Measurements from ENCODE around the gene TMEM203. TPM values are rescaled to one million over a fixed set of nuclear protein-coding genes. Genes with fewer than 3 reads are reported as not detected.

The TMEM203 gene, protein sequence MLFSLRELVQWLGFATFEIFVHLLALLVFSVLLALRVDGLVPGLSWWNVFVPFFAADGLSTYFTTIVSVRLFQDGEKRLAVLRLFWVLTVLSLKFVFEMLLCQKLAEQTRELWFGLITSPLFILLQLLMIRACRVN
- 40.6 TPM for total RNA-seq
- long read RNA-seq, transcript TMEM203-201 (1 exons, 1,557 nt), result major isoform, 102 of 102 reads
- long read RNA-seq, partial matches to known transcripts, result 0 of 102 reads
- long read RNA-seq, other reads (novel, unspliced or antisense), result 0 of 102 reads

DNA sequence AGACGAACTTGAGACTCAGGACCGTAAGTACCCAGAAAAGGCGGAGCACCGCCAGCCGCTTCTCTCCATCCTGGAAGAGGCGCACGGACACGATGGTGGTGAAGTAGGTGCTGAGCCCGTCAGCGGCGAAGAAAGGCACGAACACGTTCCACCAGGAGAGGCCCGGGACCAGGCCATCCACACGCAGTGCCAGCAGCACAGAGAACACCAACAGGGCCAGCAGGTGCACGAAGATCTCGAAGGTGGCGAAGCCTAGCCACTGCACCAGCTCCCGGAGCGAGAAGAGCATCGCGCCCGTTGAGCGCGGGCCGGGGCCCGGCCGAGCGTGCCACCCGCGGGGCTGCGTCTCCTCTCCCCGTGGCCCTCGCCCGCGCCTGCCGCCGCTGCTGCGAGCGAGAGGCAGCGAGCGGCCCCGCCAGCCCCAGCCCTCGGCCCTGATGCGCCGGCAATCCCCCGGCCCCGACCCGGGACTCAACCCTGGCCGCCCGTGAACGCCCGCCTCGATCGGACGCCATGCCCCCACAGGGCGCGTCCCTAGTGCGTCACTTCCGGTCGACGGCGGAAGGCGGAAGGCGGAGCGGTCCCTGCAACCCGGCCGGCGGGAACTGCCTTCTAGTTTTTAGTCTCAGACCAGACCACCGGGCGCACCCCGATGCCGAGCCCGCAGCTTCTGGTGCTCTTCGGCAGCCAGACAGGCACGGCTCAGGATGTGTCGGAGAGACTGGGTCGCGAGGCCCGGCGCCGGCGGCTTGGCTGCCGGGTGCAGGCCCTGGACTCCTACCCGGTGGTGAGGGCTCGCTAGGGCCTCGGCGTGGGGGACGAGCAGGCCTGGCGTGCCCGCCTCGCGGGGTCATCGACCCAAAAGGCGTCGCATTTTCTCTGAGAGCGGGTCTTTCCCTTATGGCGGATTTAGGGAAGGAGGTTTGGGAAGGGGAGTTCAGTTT, at the start of gene TMEM203, which contains the start of gene NDOR1:
Gene TMEM203 (minus strand): TSS at position 523 of the 944 bp plus-strand sequence. CDS start 234 bp downstream, at position 289.
Gene NDOR1 (plus strand): TSS at position 575 of the 944 bp plus-strand sequence. CDS start 78 bp downstream, at position 653.
- intact Hi-C loops (cut with DNase I), result loop anchor here (2.0 kb wide), 1 partner anchor 17 kb away; the partner anchor contains the start of genes ANAPC2 and SSNA1

DNA sequence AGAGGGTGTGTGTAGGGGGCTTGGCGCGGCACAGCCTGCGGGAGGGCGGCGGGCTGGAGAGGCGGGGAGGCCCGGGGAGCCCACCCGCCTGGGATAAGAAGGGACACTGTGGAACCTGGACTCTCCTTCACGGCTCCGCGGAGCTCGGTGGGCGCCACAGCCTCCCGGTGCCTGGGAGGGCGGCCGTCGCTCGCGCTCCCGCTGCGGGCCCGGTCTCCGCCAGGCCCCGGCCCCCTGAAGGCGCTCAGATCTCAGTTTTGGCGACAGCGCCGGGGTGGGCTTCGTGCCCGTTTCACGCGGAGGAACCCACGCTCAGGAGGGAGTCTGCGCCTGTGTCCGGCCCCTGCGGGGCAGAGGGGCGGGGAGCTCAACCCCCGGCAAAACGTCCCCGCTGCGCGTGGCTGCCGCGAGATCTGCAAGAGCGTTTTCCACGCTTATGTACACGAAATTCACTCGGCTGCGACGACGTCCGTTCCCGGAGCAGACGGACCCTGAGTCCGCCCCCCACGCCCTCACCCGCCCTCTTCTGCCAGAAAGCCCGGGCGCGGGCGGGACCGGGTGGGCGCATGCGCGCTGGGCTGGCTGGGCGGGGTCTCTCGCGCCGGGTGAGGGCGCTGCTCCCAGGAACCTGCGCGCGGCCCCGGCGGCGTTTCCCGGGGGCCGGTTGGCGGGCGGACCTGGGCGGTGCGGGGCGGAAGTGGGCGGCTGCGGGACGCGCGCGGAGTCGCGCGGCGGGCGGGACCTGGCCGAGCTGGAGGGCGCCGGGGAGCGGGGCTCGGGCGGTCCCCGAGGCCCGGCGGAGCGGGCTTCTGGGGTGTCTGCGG, 49.4 kb upstream of the TMEM203 start, which contains the start of gene NELFB:
Gene NELFB (plus strand): TSS at position 704 of the 824 bp plus-strand sequence.
- intact Hi-C loops (cut with DNase I), result loop anchor here (1.0 to 2.0 kb wide), 2 partner anchors 14 to 32 kb away; partner anchors contain the start of gene TUBB4B
- peak; percentile 98 for DNase-seq (ENCODE audit: low spot score)

More for the DNA sequence above, at the start of gene TMEM203, which contains the start of gene NDOR1:
- peak; percentile 97 for DNase-seq (ENCODE audit: low spot score)

DNA sequence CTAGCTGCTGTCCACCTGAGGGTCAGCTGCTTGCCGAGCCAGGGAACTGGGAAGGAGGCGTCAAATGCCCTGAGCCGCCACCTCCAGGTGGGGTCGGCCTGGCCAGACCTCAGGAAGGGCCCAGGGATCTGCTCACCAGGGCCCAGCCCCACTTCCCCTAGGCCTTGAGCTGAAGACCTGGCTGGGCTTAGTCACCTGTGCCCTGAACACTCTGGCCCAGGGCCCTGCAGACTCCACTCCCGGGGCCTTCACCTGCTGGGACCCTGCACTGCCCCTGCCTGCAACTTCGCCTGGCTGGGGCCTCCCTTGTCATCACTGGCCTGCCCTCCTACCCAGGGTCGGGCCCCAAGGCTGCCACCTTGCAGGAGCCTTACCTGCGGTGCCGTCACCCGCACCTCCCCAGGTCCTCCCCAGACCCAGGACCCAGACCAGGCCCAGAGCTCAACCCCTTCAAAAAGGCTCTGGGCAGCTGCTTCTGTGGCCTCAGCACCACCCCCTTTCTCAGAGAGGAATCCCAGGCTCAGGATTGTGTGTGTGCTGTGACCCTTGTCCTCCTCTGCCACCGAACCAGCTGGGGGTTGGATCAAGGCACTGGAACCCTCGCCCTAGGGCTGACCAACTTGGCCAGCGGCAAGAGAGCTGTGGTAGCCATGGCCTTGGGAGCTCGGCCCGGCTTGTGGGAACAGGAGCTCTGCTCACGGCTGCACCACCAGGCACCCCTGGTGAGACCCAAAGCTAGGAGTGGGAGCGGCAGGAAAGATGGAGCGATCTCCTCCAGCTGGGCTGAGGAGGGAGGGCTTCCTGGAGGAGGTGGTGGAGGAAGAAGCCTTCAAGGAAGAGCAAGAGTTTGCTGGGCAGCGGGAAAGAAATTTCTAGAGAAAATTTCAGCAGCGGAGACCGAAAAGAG, 48.5 kb upstream of the TMEM203 start:
- no peak for DNase-seq (ENCODE audit: low spot score)
- intact Hi-C loops (cut with DNase I), result loop anchor here (2.0 kb wide), 1 partner anchor 13 kb away; the partner anchor contains the start of gene TUBB4B

DNA sequence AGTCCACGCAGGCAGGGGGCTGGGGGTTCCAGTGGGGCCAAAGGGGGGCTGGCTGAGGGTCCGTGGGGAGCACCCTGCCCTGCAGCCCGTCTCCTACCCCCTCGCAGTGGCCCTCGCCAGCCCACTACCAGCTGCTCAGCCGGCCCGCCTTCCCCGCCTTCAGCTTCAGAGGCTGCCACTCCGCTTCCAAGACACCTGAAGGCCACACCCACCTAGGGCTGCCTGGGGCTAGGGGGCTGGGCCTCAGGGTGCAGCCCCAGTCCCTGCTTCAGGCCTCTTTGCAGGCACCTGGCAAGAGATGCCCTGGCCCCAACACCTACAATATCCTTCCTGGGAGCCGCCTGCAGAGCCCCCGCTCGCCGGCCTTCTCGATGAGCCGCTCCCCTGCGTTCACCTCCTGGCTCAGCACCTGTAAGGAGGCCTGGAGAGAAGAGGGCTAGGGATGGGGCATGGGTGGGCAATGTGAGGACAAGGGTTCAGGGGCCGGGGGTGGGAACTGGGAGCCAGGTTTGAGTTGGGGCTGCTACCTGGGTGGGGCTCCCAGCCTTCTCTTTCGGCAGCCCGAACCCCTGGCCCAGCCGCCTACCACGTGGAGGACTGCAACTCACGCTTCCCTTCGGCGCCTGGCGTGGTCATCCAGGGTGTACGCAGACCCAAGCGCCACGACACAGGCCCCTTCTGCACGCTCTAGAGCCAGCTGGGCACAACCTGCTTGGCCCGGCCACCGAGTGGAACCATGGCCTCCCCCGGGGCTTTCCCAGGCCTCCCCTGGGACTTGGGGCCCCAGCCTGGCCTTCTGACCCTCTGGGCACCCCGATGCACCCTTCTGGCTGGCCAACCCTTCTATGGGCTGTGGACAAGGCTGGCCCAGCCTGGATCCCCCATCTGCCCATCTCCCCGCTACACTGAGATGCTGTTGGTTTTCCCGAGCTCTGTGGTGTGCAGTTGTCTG, 47.4 kb upstream of the TMEM203 start:
- intact Hi-C loops (cut with DNase I), result no loop called here
- DNase-seq (ENCODE audit: low spot score), result no peak

DNA sequence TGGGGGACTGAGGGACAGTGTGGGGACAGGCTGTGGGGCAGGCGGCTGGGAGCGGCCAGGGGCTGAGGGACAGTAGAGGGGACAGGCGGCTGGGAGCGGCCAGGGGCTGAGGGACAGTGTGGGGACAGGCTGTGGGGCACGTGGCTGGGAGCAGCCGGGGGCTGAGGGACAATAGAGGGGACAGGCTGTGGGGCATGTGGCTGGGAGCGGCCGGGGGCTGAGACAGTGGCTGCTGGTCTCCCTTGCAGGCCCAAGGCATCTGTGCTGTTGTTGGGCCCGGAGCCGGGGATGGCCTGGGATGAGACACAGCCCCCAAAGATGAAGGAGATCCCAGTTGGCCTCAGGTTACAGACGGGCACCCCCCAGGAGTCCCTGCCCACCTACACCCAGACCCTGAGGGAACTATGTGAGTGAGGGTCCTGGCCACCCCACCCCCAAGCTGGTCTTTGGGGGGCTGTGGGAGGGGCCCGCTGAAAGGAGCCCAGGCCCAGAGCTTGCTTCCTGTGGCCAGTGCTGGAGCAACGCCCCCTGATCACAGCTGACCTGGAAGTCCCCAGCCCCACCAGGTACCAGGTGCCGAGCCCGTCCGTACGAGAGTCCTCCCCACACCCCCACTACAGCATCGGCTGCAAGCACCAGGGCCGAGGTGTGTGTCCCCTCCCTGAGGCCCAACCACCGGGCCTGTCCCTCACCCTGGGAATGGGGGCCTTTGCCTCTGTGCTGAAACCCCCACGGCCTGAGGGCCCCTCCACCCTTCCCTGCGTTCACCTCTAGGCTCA, 46.2 kb upstream of the TMEM203 start:
- intact Hi-C loops (cut with DNase I), result no loop called here
- no peak for DNase-seq (ENCODE audit: low spot score)

DNA sequence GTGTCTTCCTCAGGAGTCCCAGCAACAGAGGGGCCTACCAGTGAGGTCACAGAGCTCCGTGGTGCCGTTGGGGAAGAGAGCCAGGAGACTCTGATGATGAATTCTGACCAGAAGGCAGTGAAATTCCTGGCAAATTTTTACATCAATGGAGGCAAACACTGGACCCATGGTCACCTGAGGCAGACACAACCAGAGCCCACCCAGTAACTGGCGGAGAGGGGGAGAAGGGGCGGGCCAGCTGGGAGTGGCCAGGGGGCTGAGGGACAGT, 45.7 kb upstream of the TMEM203 start, which contains the start of gene STPG3:
Gene STPG3 (plus strand): TSS at position 93 of the 268 bp plus-strand sequence. CDS start 1 bp downstream, at position 94.
- intact Hi-C loops (cut with DNase I), result no loop called here
- no peak for DNase-seq (ENCODE audit: low spot score)

DNA sequence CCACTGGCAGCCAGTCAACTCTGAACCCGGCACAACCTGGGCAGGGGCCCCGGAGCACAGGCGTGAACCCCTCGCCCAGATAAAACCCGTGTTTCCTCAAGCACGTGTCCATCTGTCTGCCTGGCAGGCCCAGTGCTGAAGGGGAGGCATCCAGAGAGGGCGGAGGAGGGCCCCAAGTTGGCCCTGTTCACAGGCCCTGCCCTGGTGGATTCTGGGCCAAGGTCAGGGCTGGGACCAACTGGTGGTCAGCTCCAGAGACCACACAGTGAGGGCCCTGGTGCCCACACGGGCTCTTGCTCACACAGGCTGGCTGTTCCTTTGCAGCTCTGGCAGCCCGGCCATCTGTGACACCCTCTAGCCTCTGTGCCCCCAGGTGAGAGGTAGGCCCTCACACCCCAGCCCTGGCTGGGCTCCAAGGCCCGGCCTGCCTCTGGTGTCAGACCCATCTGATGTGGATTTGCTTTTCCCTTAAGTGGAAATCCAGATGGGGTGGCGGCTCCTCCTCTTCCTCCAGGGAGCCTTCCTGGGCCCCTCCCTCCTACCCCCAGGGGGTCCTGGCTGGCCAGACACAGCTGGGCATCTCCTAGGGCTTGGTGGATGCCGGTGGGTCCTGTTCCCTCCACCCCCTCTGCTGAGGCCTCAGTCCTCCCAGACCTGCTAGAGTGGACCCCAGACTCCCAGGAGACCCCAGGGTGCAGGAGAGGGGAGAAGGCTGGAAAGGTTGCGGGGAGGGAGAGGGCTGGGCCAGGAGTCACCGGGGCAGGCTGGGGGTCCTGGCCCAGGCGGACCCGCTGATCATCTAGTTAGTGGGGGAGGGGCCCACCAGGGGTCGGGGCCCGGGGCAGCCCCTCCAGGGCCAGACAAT, 45.1 kb upstream of the TMEM203 start:
- intact Hi-C loops (cut with DNase I), result no loop called here
- DNase-seq (ENCODE audit: low spot score), result no peak

DNA sequence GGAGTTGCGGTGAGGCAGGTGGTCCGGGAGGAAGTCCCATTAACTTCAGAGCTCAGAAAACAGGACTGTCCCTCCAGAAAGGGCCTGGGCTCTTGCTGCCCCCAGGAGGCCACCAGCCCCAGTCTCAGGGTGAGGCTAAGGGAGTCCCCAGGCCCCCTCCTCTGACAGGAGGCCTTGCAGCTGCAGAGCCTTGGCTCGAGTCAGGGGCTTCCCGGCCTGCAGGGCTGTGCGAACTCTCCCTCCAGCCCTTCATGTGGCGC, 42.4 kb upstream of the TMEM203 start:
- intact Hi-C loops (cut with DNase I), result no loop called here
- DNase-seq (ENCODE audit: low spot score), result no peak

DNA sequence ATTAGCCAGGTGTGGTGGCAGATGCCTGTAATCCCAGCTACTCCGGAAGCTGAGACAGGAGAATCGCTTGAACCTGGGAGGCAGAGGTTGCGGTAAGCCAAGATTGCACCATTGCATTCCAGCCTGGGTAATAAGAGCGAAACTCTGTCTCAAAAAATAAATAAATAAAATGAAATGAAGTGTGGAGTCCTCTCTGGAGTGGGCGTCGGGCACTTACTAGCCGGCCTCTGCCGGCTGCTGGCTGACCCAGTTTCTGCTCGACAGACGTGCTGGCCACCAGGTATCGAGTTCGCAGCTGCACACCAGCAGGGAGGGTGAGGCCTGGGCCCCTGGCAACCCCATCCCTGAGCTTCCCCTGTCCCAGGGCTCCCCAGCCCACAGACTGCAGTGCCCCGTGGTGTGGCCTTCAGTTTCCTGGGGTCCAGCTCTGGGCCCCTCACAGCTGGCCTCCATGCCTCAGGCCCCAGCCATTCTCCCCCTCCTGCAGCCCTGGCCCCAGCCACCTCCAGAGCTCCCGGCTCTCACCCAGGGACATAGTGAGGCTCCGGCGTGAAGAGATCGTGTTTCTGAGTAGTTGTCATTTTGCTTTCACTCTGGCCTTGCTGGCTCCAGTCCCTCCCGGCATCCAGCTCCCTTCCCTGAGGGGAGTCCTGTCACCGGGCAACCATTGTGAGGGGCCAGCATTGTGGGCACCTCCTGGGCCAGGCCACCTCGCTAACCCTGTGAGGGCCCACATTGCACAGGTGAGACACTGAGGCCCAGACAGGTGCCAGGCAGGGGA, 41.9 kb upstream of the TMEM203 start:
- no peak for DNase-seq (ENCODE audit: low spot score)
- intact Hi-C loops (cut with DNase I), result no loop called here

DNA sequence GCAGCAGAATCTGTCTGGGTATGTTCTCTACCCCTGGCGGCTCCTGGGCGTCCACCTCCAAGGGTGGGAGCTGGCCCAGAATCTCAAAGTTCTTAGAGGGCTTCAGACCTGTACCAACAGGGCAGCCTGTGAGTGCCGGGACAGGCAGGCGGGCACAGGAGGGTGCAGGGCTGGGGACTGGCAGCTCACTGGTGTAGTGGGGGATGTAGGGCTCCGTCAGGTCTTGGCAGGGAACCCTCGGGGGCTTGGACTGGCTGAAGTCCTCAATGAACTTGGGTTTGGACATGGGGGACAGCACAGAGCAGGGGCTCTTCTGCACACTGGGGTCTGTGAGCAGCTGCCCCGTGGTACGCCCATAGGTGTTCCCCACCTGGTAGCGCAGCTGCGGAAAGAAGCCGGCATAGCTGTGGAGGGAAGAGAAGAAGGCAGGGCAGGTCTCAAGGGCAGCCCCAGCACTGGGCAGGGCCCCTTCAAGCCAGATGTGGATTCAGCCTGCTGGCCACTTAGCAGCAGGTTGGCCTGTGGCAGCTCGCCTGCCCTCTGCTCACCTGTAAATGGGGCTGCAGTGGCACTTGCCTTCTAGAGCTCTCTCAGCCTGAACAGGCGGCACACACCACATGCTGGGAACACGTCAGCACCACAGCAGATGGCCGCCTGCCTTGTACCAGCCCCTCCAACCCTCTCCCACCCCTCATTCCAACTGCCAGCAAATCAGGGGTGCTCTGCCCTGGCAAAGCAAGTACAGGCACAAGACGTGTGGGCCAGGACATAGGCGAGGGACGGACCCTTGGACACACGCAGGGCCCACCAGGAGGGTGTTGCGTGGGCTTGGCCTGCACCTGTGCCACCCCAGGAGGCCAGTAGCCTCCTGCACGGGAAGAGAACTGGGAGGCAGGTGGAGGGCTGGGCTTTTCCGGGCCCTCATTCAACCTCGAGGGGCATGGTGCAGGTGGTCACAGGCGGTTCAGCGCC, 40.3 kb upstream of the TMEM203 start:
- no peak for DNase-seq (ENCODE audit: low spot score)
- intact Hi-C loops (cut with DNase I), result no loop called here

DNA sequence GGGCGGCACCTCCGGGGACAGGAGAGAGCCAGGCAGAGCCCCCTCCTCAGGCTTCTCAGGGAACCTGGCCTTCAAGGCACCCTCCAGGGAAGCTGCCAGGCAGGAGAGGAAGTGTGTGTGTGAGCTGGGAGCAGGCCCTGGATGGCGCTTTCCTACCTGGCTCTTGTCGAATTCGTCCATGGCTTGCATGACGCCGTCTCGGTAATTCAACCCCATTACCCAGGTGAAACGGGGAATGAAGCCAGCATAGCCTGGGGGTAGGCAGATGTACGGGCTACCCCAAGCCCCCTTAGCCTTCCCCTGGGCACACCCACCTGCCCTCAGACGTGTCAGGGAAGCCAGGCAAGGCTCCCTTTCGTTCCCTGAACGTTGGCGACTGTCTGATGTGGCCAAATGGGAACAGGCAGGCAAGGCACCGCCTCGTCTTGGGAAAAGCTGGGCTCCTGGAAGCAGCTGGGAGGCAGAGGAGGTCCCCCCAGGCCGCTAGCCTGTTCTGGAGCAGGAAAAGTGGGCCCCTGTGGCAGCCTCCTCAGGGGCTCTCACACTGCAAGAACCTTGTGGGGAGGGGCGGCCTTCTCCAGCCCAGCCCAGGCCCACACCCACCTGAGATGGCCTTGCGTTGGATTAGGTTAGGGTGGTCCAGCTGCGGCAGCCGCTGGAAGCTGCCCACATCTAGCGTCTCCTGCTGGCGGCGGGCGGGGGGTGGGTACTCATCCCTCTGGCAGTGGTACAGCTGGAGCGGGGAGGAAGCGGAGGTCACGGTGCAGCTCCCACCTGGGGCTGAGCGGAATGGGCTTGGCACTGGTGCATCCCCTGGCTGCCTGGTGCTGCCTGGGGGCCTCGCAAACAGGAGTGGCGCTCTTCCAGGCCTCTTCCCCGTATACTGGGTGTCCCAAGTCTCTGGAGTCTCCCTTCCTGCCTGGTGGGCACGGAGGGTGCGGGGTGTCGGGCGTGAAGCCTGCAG, 39.3 kb upstream of the TMEM203 start:
- intact Hi-C loops (cut with DNase I), result no loop called here
- DNase-seq (ENCODE audit: low spot score), result no peak

DNA sequence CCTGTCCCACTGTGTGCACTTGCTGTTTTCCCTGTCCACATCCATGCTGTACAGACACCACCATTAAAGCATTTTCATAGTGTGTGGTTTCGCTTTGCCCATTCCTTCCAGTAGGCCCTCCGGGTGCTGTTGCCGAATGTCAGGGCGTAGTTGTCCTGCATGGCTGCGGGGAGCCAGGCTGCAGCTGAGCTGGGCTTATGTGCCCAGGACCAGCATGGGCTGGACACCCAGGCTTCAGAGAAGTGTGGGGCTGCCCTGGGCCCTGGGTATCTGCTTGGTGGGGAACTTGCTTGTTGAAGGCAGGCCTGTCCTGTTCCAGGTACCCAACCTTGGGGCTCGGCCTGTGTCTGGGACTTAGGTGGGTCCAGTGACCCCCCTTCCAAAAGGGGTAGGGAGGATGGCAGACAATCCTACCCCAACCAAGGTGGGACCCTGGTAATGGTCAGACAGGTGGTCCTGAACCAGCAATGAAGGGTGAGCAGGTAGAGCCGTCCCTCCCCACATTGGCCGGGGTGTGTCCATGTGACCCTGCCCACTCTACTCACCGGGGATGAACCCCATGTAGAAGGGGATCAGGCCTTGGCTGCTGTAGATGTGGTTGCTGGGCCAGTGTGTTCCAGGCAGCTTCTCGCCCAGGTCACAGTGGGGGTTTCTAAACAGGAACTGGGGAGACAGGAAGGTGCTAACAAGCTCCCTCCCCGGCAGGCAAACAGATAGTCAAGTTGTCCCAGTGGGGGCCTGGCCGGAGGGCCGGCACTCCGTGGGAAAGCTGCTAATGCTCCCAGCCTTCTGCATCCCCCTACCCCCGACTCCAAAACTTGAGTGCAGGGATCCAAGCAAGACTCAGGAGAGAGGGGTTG, 38.4 kb upstream of the TMEM203 start:
- intact Hi-C loops (cut with DNase I), result no loop called here

More for the DNA sequence above, 38.4 kb upstream of the TMEM203 start:
- DNase-seq (ENCODE audit: low spot score), result no peak

All from cardiac septum (tissue), 1 donor.